Activated gamma-delta T cell treated with Interleukin-2 at 50 U/mL for 16 hours (primary cell): Measurements from ENCODE around the gene FAM24B.

Experiments used
- DNase-seq: peaks from one replicate; pipeline ENCODE4 v3.0.0-alpha.2; 2020

Gene FAM24B

GRCh38 chr10:122821808-122822207, 57.6 kb downstream of the FAM24B start:
- DNase-seq, result no peak

GRCh38 chr10:122815458-122815857, 63.9 kb downstream of the FAM24B start:
- DNase-seq, result no peak

DNA sequence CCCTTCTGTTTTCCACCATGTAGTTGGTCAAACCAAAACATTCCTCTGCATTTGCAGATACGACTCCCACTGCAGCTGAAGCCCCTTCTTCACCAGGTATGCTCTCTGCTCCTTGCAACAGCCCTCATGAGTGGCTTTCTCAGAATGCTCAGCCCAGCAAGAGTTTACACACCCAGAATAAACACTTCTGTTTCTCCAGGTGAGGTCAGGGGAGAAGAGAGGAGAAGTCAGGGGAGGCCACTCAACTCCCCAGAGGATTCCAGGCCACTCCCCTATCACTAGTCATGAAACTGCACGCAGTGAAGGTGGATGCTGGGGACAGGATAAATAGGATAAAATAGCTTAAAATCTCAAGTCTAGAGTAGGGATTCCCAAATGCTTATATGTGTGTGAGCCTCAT, 64.9 kb downstream of the FAM24B start:
- DNase-seq, result no peak

GRCh38 chr10:122812751-122813150, 66.6 kb downstream of the FAM24B start:
- DNase-seq, result no peak

GRCh38 chr10:122802282-122802681, 77.1 kb downstream of the FAM24B start:
- no peak for DNase-seq
